Type B pancreatic cell (in vitro differentiated cells): ENCODE data around the gene EMB. TPM values are rescaled to one million over a fixed set of nuclear protein-coding genes. Genes with fewer than 3 reads are reported as not detected.
"Not testable (repeated sequence)": the region's sequence is repeated elsewhere in the genome, so short reads cannot be mapped to it uniquely, and the experiment has no call there.

Source experiments
- DNase-seq: peaks from one replicate; pipeline ENCODE4 v3.0.0; 2021; ENCODE audit warnings: mixed read lengths; ENCODE audit not compliant: unreplicated experiment; ENCODE audit errors: extremely low spot score
- H3K27ac Mint-ChIP-seq: 2 replicates; pipeline ENCODE4 v1.8.0; 2021; ENCODE audit warnings: mild to moderate bottlenecking, mixed read lengths
- H3K27me3 Mint-ChIP-seq: 2 replicates; pipeline ENCODE4 v1.8.0; 2021; ENCODE audit warnings: mixed read lengths
- H3K36me3 Mint-ChIP-seq: 2 replicates; pipeline ENCODE4 v1.8.0; 2021; ENCODE audit warnings: mixed read lengths
- H3K4me1 Mint-ChIP-seq: one replicate; pipeline ENCODE4 v1.8.0; 2021; ENCODE audit warnings: mixed read lengths; ENCODE audit not compliant: unreplicated experiment
- H3K4me3 Mint-ChIP-seq: 2 replicates; pipeline ENCODE4 v1.8.0; 2021; ENCODE audit warnings: mild to moderate bottlenecking, mixed read lengths
- H3K9me3 Mint-ChIP-seq: 2 replicates; pipeline ENCODE4 v1.8.0; 2021; ENCODE audit warnings: mixed read lengths
- CTCF ChIP-seq: fragments of 200-600 bp; sonication (generic); conservative IDR thresholded peaks from 2 replicates; pipeline ENCODE4 v1.5.0; 2021; ENCODE audit warnings: antibody characterized with exemption, mild to moderate bottlenecking
- long read RNA-seq: library from polyadenylated mRNA; unstranded; transcript quantifications from one replicate; pipeline ENCODE4 v2.0.0, GENCODE V29; 2020
- total RNA-seq: library from RNA; stranded (reverse); gene quantifications from 2 replicates; pipeline ENCODE4 v1.2.1, GENCODE V29; 2021; ENCODE audit warnings: low replicate concordance

EMB gene
- total RNA-seq: 12.2 and 26.8 TPM in 2 replicates
- long read RNA-seq, full-length matches to known transcripts: 40 of 49 reads
- long read RNA-seq, partial matches to known transcripts: 7 of 49 reads
- long read RNA-seq, other reads (novel, unspliced or antisense): 2 of 49 reads

DNA sequence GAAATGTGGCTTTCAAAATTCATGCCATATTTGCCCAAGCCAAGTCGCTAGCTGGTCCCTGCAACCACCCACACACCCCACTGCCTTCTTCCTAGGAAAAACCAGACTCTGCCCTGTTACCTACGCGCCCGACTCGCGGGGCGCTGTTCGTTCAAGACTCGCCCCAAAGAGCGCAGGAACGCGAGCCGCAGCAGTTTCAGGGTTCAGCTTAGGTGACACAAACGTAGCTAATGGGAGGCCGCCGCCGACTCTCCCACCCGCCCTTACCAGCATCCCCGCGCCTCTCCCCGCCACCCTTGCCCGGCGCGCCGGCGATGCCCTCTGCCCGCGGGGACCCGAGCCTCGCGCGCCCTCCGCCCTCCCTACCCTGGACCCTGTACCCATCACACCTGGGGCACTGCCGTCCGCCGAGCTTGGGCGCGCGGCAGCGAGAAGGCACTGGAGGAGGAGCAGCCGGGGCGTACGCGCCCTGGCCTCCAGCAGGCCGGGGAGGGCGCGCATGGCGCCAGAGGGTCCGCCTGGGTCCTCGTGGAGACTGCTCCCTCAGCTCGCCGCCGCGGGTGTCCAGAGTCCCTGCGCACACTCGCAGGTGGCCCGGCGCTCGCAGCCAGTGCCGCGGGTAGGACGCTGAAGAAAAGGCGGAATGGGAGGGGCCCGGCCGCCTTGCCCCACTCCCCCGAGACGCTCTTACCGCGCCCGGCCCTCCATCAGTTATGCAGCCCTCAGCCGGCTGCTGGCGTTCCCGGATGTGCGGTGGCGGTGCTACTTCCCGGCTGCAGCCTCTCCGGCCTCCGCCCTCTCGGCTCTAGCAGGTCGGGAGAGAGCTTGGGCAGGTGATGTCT lies at the start of gene EMB:
TSS of gene EMB (minus strand) at position 638 of the 842 bp plus-strand sequence. CDS start at position 501, 137 bp downstream.
- Mint-ChIP-seq H3K27me3 (peaks cover 19% of the 10 kb centered on the region), H3K27ac (peak within 1 kb of the TSS; percentile 61), H3K4me3 (peak within 1 kb of the TSS; percentile 93), H3K4me1 (no peaks in the 10 kb centered on the region), H3K9me3 (no peaks in the 10 kb centered on the region), H3K36me3 (no peaks in the 10 kb centered on the region)
- peak; percentile 73 for DNase-seq
- TF ChIP-seq CTCF: peak; percentile 57

DNA sequence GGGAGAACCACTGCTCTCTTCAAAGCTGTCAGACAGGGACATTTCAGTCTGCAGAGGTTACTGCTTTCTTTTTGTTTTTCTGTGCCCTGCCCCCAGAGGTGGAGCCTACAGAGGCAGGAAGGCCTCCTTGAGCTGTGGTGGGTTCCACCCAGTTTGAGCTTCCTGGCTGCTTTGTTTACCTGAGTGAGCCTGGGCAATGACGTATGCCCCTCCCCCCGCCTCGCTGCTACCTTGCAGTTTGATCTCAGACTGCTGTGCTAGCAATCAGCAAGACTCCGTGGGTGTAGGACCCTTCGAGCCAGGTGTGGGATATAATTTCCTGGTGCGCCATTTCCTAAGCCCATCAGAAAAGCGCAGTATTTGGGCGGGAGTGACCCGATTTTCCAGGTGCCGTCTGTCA lies 48.4 kb upstream of the EMB start:
- H3K27me3 Mint-ChIP-seq, DNase-seq, H3K9me3 Mint-ChIP-seq, H3K4me3 Mint-ChIP-seq, H3K27ac Mint-ChIP-seq, H3K4me1 Mint-ChIP-seq, H3K36me3 Mint-ChIP-seq: not testable (repeated sequence)

- DNase-seq, H3K4me3 Mint-ChIP-seq, H3K9me3 Mint-ChIP-seq, H3K36me3 Mint-ChIP-seq, H3K27ac Mint-ChIP-seq, H3K4me1 Mint-ChIP-seq, H3K27me3 Mint-ChIP-seq: not testable (repeated sequence)
Observed at GRCh38 chr5:50478790-50479189, 37.7 kb upstream of the EMB start.

GRCh38 chr5:50476549-50476948 lies 35.5 kb upstream of the EMB start:
- Mint-ChIP-seq H3K4me1 (no peaks in the 10 kb centered on the region), H3K4me3 (no peak overlapping the region), H3K9me3 (peaks cover 4% of the 10 kb centered on the region), H3K27me3 (no peaks in the 10 kb centered on the region), H3K27ac (no peak overlapping the region), H3K36me3 (no peaks in the 10 kb centered on the region)
- no peak for DNase-seq
- TF ChIP-seq CTCF: no peak

DNA sequence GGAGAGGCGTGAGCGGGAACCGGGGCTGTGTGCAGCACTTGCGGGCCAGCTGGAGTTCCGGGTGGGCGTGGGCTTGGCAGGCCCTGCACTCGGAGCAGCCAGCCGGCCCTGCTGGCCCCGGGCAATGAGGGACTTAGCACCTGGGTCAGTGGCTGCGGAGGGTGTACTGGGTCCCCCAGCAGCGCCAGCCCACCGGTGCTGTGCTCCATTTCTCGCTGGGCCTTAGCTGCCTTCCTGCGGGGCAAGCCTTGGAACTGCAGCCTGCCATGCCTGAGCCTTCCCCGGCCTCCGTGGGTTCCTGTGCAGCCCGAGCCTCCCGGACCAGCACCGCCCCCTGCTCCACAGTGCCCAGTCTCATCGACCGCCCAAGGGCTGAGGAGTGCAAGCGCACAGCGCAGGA lies 23.9 kb upstream of the EMB start:
- not testable (repeated sequence) for H3K9me3 Mint-ChIP-seq, H3K4me1 Mint-ChIP-seq, DNase-seq, H3K27ac Mint-ChIP-seq, H3K27me3 Mint-ChIP-seq, H3K36me3 Mint-ChIP-seq, H3K4me3 Mint-ChIP-seq

DNA sequence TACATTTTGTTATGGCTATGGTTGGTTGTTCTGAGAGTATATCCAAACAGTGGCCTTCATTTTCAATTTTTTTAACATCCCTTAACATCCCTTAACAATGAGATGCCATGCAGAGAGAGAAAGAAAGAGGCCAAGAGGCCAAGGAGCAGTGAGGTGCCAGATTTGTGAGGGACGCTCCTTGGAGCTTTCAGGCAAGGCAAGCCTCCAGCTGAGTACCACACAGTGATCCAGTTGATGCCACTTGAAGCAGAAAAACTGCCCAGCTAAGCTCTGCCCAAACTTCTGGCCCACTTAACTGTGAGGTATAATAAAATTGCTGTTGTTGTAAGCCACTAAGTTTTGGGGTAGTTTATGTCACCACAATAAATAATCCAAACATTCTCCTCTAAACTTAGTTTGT lies 22.6 kb upstream of the EMB start:
- no peak overlapping the region for H3K4me3 Mint-ChIP-seq
- TF ChIP-seq CTCF: no peak
- no peak overlapping the region for H3K27ac Mint-ChIP-seq
- no peaks in the 10 kb centered on the region for H3K4me1 Mint-ChIP-seq
- no peak for DNase-seq
- H3K9me3 Mint-ChIP-seq: peaks cover 5% of the 10 kb centered on the region
- H3K36me3 Mint-ChIP-seq: no peaks in the 10 kb centered on the region
- H3K27me3 Mint-ChIP-seq: no peaks in the 10 kb centered on the region

- Mint-ChIP-seq H3K9me3 (no peaks in the 10 kb centered on the region), H3K27me3 (no peaks in the 10 kb centered on the region), H3K27ac (no peak overlapping the region), H3K4me3 (no peak overlapping the region), H3K36me3 (no peaks in the 10 kb centered on the region), H3K4me1 (no peaks in the 10 kb centered on the region)
- DNase-seq: no peak
- no peak for TF ChIP-seq CTCF
Observed at GRCh38 chr5:50463047-50463446, 22.0 kb upstream of the EMB start.

- not testable (repeated sequence) for H3K4me3 Mint-ChIP-seq, H3K4me1 Mint-ChIP-seq, H3K36me3 Mint-ChIP-seq, DNase-seq, H3K27me3 Mint-ChIP-seq, H3K27ac Mint-ChIP-seq, H3K9me3 Mint-ChIP-seq
Observed at GRCh38 chr5:50462579-50462978, 21.5 kb upstream of the EMB start.

DNA sequence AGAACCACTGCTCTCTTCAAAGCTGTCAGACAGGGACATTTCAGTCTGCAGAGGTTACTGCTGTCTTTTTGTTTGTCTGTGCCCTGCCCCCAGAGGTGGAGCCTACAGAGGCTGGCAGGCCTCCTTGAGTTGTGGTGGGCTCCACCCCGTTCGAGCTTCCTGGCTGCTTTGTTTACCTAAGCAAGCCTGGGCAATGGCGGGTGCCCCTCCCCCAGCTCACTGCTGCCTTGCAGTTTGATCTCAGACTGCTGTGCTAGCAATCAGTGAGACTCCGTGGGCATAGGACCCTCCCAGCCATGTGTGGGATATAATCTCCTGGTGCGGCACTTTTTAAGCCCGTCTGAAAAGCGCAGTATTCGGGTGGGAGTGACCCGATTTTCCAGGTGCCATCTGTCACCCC lies 17.3 kb upstream of the EMB start:
- DNase-seq, H3K9me3 Mint-ChIP-seq, H3K4me3 Mint-ChIP-seq, H3K27me3 Mint-ChIP-seq, H3K4me1 Mint-ChIP-seq, H3K27ac Mint-ChIP-seq, H3K36me3 Mint-ChIP-seq: not testable (repeated sequence)

DNA sequence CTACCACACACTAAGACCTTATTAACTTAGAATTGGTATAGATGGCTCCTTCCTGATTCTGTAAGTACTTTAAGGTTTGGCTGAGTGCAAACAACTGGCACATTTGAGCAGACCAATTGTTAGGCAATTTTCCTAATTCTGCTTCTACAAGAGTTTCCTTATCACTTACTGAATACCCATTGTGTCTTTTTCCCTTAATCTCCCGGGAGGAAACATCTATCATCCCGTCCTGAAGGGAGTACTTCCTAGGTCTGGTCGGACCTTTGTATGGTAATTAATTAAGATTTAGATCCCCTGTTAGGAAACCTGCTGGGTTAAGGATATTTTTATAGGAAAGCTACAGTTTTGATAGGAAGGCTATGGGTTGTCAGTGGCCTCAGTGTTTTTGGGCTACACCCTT lies 8.2 kb upstream of the EMB start:
- H3K36me3 Mint-ChIP-seq, H3K9me3 Mint-ChIP-seq, H3K27me3 Mint-ChIP-seq, H3K27ac Mint-ChIP-seq, DNase-seq, H3K4me1 Mint-ChIP-seq, H3K4me3 Mint-ChIP-seq: not testable (repeated sequence)
